MCF 10A (cell line): Measurements from ENCODE around the gene C20orf202. TPM values are rescaled to one million over a fixed set of nuclear protein-coding genes. Genes with fewer than 3 reads are reported as not detected.

Source experiments
- BruUV-seq: library from RNA; stranded (reverse); fragments of 400-500 nt; replicated peaks from 2 replicates; lab custom pipeline; 2021; lab: Mats Ljungman, UMichigan
- CTCF ChIA-PET: fragments of 300-600 bp; sonication (Branson Sonifier 250); formaldehyde crosslinking; extraction: SDS; loops from one replicate; lab custom pipeline; 2021; ENCODE audit warnings: antibody characterized with exemption, inconsistent platforms; lab: Yijun Ruan, JAX
- POLR2A ChIA-PET: fragments of 300-600, 350-650 bp; sonication (Branson Sonifier 250); formaldehyde crosslinking; extraction: SDS; loops from one replicate; lab custom pipeline; 2020; ENCODE audit warnings: antibody characterized with exemption, inconsistent platforms; lab: Yijun Ruan, JAX
- DNase-seq: peaks from one replicate; pipeline ENCODE4 v3.0.0-alpha.2; 2018; ENCODE audit not compliant: unreplicated experiment
- H3K27ac Mint-ChIP-seq: one replicate; pipeline ENCODE4 v1.8.0; 2022; ENCODE audit warnings: mild to moderate bottlenecking, low read depth, mixed read lengths; ENCODE audit not compliant: unreplicated experiment
- H3K27me3 Mint-ChIP-seq: one replicate; pipeline ENCODE4 v1.8.0; 2022; ENCODE audit warnings: mixed read lengths; ENCODE audit not compliant: insufficient read depth, unreplicated experiment
- H3K36me3 Mint-ChIP-seq: one replicate; pipeline ENCODE4 v1.8.0; 2022; ENCODE audit warnings: mild to moderate bottlenecking, moderate library complexity, mixed read lengths; ENCODE audit not compliant: insufficient read depth, unreplicated experiment
- H3K4me1 Mint-ChIP-seq: one replicate; pipeline ENCODE4 v1.8.0; 2022; ENCODE audit warnings: mixed read lengths; ENCODE audit not compliant: insufficient read depth, unreplicated experiment
- H3K4me3 Mint-ChIP-seq: one replicate; pipeline ENCODE4 v1.8.0; 2022; ENCODE audit warnings: mild to moderate bottlenecking, moderate library complexity, mixed read lengths; ENCODE audit not compliant: unreplicated experiment
- H3K9me3 Mint-ChIP-seq: one replicate; pipeline ENCODE4 v1.8.0; 2022; ENCODE audit warnings: mixed read lengths; ENCODE audit not compliant: unreplicated experiment
- CTCF ChIP-seq: fragments of 200-600 bp; IDR thresholded peaks from one replicate; pipeline ENCODE4 v1.8.0; 2022; ENCODE audit warnings: antibody characterized with exemption, mild to moderate bottlenecking; ENCODE audit not compliant: unreplicated experiment
- intact Hi-C: fragments of 100-400 bp; cut with micrococcal nuclease; formaldehyde crosslinking; loops from 2 replicates; pipeline ENCODE4 v1.14.1; 2022
- total RNA-seq: library from RNA; stranded (reverse); gene quantifications from 2 replicates; pipeline ENCODE4 v1.2.3, GENCODE V29; 2022

C20orf202 gene
- total RNA-seq, 1 experiment from 2014 or later: not detected

- ChIA-PET POLR2A (interaction anchor here (2.6 kb wide), 1 partner anchor 24 kb away, joined by 10 read pairs; no protein-coding TSS in a partner anchor), CTCF (interaction anchor here (0.6 to 2.3 kb wide), 7 partner anchors 10 to 226 kb away, joined by 3 to 14 read pairs (median 3); no protein-coding TSS in a partner anchor)
- Mint-ChIP-seq H3K27ac (no peak overlapping the region), H3K4me1 (no peaks in the 10 kb centered on the region), H3K36me3 (no peaks in the 10 kb centered on the region), H3K4me3 (peak overlapping the region; percentile 45), H3K27me3 (peaks cover 28% of the 10 kb centered on the region), H3K9me3 (no peaks in the 10 kb centered on the region)
- BruUV-seq: no TSS peak
- TF ChIP-seq CTCF: no peak
- intact Hi-C loops: no loop called here
- no peak for DNase-seq
These were observed 17.9 kb upstream of the C20orf202 start for GRCh38 chr20:1185316-1185741.

GRCh38 chr20:1185790-1186334 is 17.4 kb upstream of the C20orf202 start:
- Mint-ChIP-seq H3K4me1 (no peaks in the 10 kb centered on the region), H3K27me3 (peaks cover 28% of the 10 kb centered on the region), H3K4me3 (peak overlapping the region; percentile 45), H3K9me3 (no peaks in the 10 kb centered on the region), H3K27ac (no peak overlapping the region), H3K36me3 (no peaks in the 10 kb centered on the region)
- peak; percentile 40 for DNase-seq
- ChIA-PET POLR2A (interaction anchor here (2.6 kb wide), 1 partner anchor 23 kb away, joined by 10 read pairs; no protein-coding TSS in a partner anchor), CTCF (interaction anchor here (0.6 to 2.3 kb wide), 13 partner anchors 8 to 244 kb away, joined by 3 to 14 read pairs (median 3); no protein-coding TSS in a partner anchor)
- intact Hi-C loops: no loop called here
- peak; percentile 72 for TF ChIP-seq CTCF
- no TSS peak for BruUV-seq

- peaks cover 28% of the 10 kb centered on the region for H3K27me3 Mint-ChIP-seq
- intact Hi-C loops: no loop called here
- H3K4me3 Mint-ChIP-seq: peak overlapping the region; percentile 45
- ChIA-PET CTCF (interaction anchor here (0.6 to 2.3 kb wide), 15 partner anchors 9 to 1073 kb away, joined by 3 to 14 read pairs (median 3); no protein-coding TSS in a partner anchor), POLR2A (no interaction called here)
- no peak for DNase-seq
- TF ChIP-seq CTCF: no peak
- no peaks in the 10 kb centered on the region for H3K9me3 Mint-ChIP-seq
- no peaks in the 10 kb centered on the region for H3K4me1 Mint-ChIP-seq
- H3K27ac Mint-ChIP-seq: no peak overlapping the region
- no TSS peak for BruUV-seq
- H3K36me3 Mint-ChIP-seq: no peaks in the 10 kb centered on the region
These were observed 16.8 kb upstream of the C20orf202 start for GRCh38 chr20:1186367-1186991.

GRCh38 chr20:1187605-1188171 is 15.6 kb upstream of the C20orf202 start:
- Mint-ChIP-seq H3K27me3 (peaks cover 23% of the 10 kb centered on the region), H3K27ac (no peak overlapping the region), H3K4me1 (no peaks in the 10 kb centered on the region), H3K4me3 (no peak overlapping the region), H3K9me3 (no peaks in the 10 kb centered on the region), H3K36me3 (no peaks in the 10 kb centered on the region)
- BruUV-seq: no TSS peak
- ChIA-PET CTCF (interaction anchor here (0.8 to 2.3 kb wide), 8 partner anchors 12 to 1072 kb away, joined by 3 to 14 read pairs (median 4); no protein-coding TSS in a partner anchor), POLR2A (no interaction called here)
- DNase-seq: no peak
- TF ChIP-seq CTCF: no peak
- intact Hi-C loops: no loop called here
